OCI-LY3 (cell line): ENCODE results near the gene PLCE1.

Experiments used
- H2AFZ ChIP-seq: fragments of 200-600, 300-600 bp; shearing (Covaris generic); 2 replicates; pipeline ENCODE4 v1.6.0; 2014; ENCODE audit warnings: antibody characterized with exemption, low read depth, low read length
- H3K27ac ChIP-seq: fragments of 200-600, 300-600 bp; sonication (generic); 2 replicates; pipeline ENCODE4 v1.5.1; 2014; ENCODE audit warnings: mild to moderate bottlenecking, low read length, moderate library complexity, mixed read lengths
- H3K27me3 ChIP-seq: fragments of 200-600, 300-600 bp; sonication (generic); 2 replicates; pipeline ENCODE4 v1.6.1; 2014; ENCODE audit warnings: low read depth, low read length, mixed read lengths
- H3K36me3 ChIP-seq: fragments of 200-600, 300-600 bp; sonication (generic); replicated peaks from 2 replicates; pipeline ENCODE3; 2014; ENCODE audit warnings: low read depth, low read length, mixed read lengths
- H3K4me1 ChIP-seq: fragments of 300-600, 200-600 bp; sonication (generic); 2 replicates; pipeline ENCODE4 v1.6.1; 2014; ENCODE audit warnings: low read length, mixed read lengths
- H3K4me2 ChIP-seq: fragments of 200-600, 300-600 bp; sonication (generic); 2 replicates; pipeline ENCODE4 v1.6.1; 2014; ENCODE audit warnings: low read length, mixed read lengths
- H3K4me3 ChIP-seq: fragments of 300-600, 200-600 bp; sonication (generic); 2 replicates; pipeline ENCODE4 v1.5.1; 2014; ENCODE audit warnings: antibody characterized with exemption, mild to moderate bottlenecking, low read length, moderate library complexity
- H3K79me2 ChIP-seq: fragments of 300-600, 200-600 bp; shearing (Covaris generic); 2 replicates; pipeline ENCODE4 v1.6.1; 2014; ENCODE audit warnings: mild to moderate bottlenecking, low read length, mixed read lengths
- H3K9ac ChIP-seq: fragments of 300-600, 200-600 bp; shearing (Covaris generic); 2 replicates; pipeline ENCODE4 v1.6.0; 2014; ENCODE audit warnings: mild to moderate bottlenecking, low read length, moderate library complexity
- H3K9me3 ChIP-seq: fragments of 200-600, 300-600 bp; shearing (Covaris generic); 2 replicates; pipeline ENCODE4 v1.6.1; 2014; ENCODE audit warnings: low read length, mixed read lengths; ENCODE audit not compliant: insufficient read depth
- H4K20me1 ChIP-seq: fragments of 200-600, 300-600 bp; sonication (generic); 2 replicates; pipeline ENCODE4 v1.6.1; 2016; ENCODE audit warnings: low read length, mixed read lengths; ENCODE audit not compliant: insufficient read depth
- EZH2phosphoT487 ChIP-seq: fragments of 200-600 bp; shearing (Covaris generic); IDR thresholded peaks from 2 replicates; pipeline ENCODE4 v1.6.1; 2018; ENCODE audit warnings: antibody characterized with exemption, mixed run types, low read depth
- TF ChIP-seq, protein P1 (sequence below): fragments of 200-600, 300-600 bp; sonication (generic); IDR thresholded peaks from 2 replicates; pipeline ENCODE4 v1.5.1; 2014; ENCODE audit warnings: antibody characterized with exemption, low read length, low read depth

PLCE1 gene

GRCh38 chr10:93994438-93994801, 689 bp downstream of the PLCE1 start:
- Histone ChIP-seq H3K4me2 (no peak overlapping the region), H3K27ac (no peak overlapping the region), H2AFZ (no peak overlapping the region), H3K27me3 (no peaks in the 10 kb centered on the region), H4K20me1 (no peaks in the 10 kb centered on the region), H3K4me1 (no peaks in the 10 kb centered on the region), H3K4me3 (no peak overlapping the region), H3K9me3 (no peaks in the 10 kb centered on the region), H3K9ac (no peak overlapping the region), H3K36me3 (no peaks in the 10 kb centered on the region), H3K79me2 (no peaks in the 10 kb centered on the region)
- TF ChIP-seq, protein P1, sequence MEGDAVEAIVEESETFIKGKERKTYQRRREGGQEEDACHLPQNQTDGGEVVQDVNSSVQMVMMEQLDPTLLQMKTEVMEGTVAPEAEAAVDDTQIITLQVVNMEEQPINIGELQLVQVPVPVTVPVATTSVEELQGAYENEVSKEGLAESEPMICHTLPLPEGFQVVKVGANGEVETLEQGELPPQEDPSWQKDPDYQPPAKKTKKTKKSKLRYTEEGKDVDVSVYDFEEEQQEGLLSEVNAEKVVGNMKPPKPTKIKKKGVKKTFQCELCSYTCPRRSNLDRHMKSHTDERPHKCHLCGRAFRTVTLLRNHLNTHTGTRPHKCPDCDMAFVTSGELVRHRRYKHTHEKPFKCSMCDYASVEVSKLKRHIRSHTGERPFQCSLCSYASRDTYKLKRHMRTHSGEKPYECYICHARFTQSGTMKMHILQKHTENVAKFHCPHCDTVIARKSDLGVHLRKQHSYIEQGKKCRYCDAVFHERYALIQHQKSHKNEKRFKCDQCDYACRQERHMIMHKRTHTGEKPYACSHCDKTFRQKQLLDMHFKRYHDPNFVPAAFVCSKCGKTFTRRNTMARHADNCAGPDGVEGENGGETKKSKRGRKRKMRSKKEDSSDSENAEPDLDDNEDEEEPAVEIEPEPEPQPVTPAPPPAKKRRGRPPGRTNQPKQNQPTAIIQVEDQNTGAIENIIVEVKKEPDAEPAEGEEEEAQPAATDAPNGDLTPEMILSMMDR: no peak
- no peak for TF ChIP-seq EZH2phosphoT487

DNA sequence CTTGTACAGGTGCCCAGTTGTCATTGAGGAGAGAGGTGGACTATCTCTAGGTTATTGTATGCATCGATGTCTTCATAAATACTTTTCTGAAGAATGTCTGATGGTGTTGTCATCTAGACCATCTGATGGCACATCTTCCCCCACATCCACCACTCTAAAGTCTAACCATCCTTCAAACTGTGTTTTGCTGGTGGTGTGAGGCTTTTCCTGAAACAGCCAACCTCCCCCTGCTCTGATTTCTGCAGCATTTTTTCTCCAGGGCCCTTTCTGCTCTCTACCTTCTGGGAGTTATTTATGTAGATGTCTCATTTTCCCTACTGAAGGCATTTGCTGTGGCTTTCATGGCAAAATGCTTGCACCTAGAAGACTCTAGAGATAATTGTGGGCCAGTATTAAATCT, 1.5 kb downstream of the PLCE1 start:
- Histone ChIP-seq H3K4me2 (no peak overlapping the region), H4K20me1 (no peaks in the 10 kb centered on the region), H3K79me2 (no peaks in the 10 kb centered on the region), H3K27ac (no peak overlapping the region), H3K36me3 (no peaks in the 10 kb centered on the region), H3K9me3 (no peaks in the 10 kb centered on the region), H3K4me1 (no peaks in the 10 kb centered on the region), H2AFZ (no peak overlapping the region), H3K9ac (no peak overlapping the region), H3K4me3 (no peak overlapping the region), H3K27me3 (no peaks in the 10 kb centered on the region)
- TF ChIP-seq EZH2phosphoT487: no peak
- TF ChIP-seq, protein P1: no peak

DNA sequence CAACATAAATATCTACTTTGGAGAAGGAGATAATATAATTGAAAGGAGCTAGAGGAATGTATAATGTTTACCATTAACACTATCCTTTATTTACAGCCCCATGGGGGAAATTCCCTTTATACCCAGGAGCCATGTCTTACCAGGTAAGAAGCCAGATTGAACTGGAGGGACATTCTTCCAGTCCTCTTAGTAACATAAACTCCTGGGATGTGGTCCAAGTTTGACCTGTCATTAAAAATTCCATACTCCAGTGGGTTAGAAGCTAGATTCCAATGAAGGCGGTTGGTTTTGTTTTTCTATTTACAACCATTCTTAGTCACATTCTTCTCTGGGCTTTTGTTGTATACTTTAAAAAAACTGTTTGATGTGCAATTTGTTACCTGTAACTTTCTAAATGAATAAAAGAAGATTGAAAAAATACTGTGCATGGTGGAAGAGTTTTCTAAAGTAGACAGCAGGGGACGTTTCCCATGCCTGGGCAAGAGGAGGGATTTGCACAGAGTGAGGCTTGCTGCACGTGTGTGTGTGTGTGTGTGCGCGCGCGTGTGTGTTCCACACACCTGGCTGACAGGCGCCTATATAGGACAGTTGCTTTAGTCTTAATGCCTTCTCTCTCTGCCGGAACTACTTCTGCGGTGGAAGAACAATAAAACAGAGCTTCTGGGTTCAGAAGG, 2.0 kb downstream of the PLCE1 start:
- no peaks in the 10 kb centered on the region for H3K4me1 ChIP-seq
- H3K4me2 ChIP-seq: no peak overlapping the region
- no peak overlapping the region for H2AFZ ChIP-seq
- TF ChIP-seq, protein P1: no peak
- no peak for TF ChIP-seq EZH2phosphoT487
- H3K9me3 ChIP-seq: no peaks in the 10 kb centered on the region
- H3K4me3 ChIP-seq: no peak overlapping the region
- H3K79me2 ChIP-seq: no peaks in the 10 kb centered on the region
- H3K9ac ChIP-seq: no peak overlapping the region
- H4K20me1 ChIP-seq: no peaks in the 10 kb centered on the region
- H3K36me3 ChIP-seq: no peaks in the 10 kb centered on the region
- no peaks in the 10 kb centered on the region for H3K27me3 ChIP-seq
- H3K27ac ChIP-seq: no peak overlapping the region

DNA sequence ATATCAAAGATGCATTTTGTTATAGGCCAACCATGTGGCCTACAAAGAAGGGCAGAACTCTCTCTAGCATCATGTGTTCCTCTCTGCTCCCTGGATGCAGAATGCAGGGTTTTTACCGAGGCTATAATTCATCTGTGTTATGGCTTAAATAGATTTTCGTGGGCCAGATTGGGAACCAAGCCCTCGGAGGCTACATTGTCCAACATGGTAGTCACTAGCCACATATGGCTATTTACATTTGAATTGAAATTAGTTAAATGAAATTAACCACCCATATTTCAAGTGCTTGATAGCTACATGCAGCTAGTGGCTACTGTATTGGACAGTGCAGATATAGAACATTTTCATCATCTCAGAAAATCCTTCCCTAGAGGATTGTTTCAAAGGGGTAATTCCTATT, 2.8 kb downstream of the PLCE1 start:
- no peak overlapping the region for H2AFZ ChIP-seq
- no peaks in the 10 kb centered on the region for H3K36me3 ChIP-seq
- no peak overlapping the region for H3K4me3 ChIP-seq
- H3K27ac ChIP-seq: no peak overlapping the region
- no peak overlapping the region for H3K9ac ChIP-seq
- no peaks in the 10 kb centered on the region for H3K4me1 ChIP-seq
- TF ChIP-seq, protein P1: no peak
- TF ChIP-seq EZH2phosphoT487: no peak
- H3K79me2 ChIP-seq: no peaks in the 10 kb centered on the region
- H3K27me3 ChIP-seq: no peaks in the 10 kb centered on the region
- no peaks in the 10 kb centered on the region for H3K9me3 ChIP-seq
- no peaks in the 10 kb centered on the region for H4K20me1 ChIP-seq
- H3K4me2 ChIP-seq: no peak overlapping the region
